GM19452 (cell line): ENCODE measurements around the gene FAM50A.

ENCODE experiments used
- ATAC-seq: cut with Tn5 transposase; IDR thresholded peaks from one replicate; pipeline ENCODE4 v1.9.1; 2021; ENCODE audit not compliant: unreplicated experiment

FAM50A gene

DNA sequence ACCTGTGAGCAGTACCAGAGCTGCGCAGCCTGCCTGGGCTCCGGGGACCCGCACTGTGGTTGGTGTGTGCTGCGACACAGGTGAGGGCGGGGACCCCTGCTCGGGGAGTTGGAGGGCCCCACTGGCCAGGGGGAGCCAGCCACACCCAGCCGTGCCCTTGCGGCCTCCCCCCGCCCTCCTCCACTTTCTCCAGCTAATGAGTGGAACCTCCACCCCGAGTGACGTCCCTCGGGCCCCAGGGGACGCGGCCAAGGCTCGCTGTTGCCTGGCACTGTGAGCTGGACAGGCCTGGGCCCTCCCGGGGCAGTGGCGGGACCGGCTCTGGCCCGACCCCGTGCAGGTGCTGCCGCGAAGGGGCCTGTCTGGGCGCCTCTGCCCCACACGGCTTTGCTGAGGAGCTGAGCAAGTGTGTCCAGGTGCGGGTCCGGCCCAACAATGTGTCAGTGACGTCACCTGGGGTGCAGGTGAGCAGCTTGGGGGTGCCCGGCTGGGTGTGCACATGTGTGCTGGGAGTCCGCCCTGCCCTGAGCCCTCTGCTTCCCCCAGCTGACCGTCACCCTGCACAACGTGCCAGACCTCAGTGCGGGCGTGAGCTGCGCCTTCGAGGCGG is 19.8 kb downstream of the FAM50A start:
- ATAC-seq = no peak

GRCh38 chrX:154464806-154465365 is 20.9 kb downstream of the FAM50A start:
- no peak for ATAC-seq

DNA sequence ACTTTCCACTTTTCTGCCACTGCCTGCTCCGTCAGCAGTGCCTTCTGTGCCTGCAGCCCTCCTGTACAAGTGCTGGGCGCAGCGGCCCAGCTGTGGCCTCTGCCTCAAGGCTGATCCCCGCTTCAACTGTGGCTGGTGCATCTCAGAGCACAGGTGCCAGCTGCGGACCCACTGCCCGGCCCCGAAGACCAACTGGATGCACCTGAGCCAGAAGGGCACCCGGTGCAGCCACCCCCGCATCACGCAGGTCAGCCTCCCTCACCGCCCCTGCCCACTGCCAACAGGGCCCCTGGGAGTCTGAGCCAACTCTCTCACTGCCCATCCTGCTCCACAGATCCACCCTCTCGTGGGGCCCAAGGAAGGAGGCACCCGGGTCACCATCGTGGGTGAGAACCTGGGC is 21.7 kb downstream of the FAM50A start:
- no peak for ATAC-seq

DNA sequence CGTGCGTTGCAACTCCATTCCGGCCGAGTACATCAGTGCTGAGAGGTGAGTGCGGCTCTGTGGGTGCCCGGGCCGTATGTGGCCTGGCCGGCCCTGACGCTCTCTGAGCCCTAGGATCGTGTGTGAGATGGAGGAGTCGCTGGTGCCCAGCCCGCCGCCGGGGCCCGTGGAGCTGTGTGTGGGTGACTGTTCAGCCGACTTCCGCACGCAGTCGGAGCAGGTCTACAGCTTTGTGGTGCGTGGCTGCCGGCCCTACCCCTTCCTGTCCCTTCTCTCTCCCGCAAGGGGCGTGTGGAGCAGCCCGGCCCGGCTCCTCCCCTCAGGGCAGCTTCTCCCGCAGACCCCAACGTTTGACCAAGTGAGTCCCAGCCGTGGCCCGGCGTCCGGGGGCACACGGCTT is 22.1 kb downstream of the FAM50A start:
- no peak for ATAC-seq

GRCh38 chrX:154466907-154467306 is 23.0 kb downstream of the FAM50A start:
- ATAC-seq = no peak

- no peak for ATAC-seq
These were observed 23.6 kb downstream of the FAM50A start for GRCh38 chrX:154467556-154467955.

GRCh38 chrX:154468217-154468616 is 24.3 kb downstream of the FAM50A start:
- no peak for ATAC-seq

GRCh38 chrX:154469114-154469513 is 25.2 kb downstream of the FAM50A start:
- no peak for ATAC-seq

- ATAC-seq = no peak
These were observed 25.9 kb downstream of the FAM50A start for GRCh38 chrX:154469880-154470279.

DNA sequence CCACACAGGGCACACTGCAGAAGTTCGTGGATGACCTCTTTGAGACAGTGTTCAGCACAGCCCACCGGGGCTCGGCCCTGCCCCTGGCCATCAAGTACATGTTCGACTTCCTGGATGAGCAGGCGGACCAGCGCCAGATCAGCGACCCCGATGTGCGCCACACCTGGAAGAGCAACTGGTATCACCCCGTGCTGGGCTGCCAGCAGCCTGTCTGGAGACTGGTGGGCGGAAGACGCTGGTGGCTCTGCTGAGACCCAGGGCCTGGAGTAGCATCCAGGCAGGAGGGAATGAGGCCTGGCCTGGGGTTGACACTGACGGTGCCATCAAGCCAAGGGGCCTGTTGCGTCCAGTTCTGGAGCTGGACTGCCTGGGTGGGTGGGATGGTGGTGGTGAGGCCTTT is 26.5 kb downstream of the FAM50A start:
- ATAC-seq = no peak

DNA sequence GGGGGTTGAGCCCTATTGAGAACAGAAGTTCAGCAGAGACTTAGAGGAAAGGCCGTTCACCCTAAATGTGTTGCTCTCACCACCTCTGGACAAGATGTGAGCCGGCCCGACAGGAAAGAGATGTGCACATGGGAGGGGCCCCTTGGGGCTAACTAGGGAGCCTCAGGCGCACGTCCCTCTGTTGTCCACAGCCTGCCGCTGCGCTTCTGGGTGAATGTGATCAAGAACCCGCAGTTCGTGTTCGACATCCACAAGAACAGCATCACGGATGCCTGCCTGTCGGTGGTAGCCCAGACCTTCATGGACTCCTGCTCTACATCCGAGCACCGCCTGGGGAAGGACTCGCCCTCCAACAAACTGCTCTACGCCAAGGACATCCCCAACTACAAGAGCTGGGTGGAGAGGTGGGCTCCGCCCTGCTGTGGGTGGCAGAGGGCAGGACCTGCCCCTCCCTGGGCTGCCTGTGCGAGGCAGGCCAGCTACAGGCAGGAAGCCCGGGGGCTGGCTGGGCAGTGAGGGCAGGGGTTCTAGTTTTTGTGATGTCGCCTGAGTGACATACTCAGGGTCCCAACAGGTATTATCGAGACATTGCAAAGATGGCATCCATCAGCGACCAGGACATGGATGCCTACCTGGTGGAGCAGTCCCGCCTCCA is 27.1 kb downstream of the FAM50A start:
- no peak for ATAC-seq

DNA sequence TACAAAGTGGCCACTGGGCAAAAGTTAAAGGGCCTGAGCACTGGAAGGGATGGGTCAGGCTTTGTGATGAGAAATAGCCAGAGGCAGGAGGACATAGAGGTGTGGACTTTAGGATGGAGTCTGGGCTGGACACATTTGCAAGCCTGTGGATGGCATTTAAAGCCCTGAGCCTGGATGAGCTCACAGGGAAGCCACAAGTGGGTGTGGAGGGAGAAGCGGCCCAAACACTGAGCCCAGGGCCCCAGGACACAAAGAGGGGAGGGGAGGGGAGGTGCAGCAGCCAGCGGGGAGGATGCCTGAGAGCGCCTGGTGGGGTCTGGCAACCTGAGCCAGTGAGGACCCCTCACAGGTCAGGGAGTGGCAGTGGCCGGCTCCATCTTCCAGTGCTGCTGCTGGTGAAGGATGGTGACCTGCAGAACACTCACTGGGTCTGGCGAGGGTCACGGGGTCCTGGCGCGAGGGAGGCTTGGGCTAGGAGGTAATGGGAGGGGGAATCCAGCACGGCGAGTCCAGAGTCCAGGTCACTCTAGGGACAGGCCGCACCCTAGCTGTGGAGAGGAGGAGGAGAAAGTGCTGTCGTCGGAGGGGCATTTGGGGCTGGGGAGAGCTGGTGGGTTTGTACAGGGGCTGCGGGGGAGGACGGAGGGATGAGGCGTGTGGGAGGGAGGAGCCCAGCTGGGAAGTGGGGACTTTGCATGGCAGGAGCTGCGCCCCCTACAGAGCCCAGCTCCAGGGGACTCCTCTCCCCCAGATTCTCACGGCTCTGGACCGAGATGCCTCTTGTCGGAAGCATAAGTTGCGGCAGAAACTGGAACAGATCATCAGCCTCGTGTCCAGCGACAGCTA is 28.1 kb downstream of the FAM50A start:
- ATAC-seq = no peak

- ATAC-seq = no peak
These were observed 29.0 kb downstream of the FAM50A start for GRCh38 chrX:154472685-154473632.

DNA sequence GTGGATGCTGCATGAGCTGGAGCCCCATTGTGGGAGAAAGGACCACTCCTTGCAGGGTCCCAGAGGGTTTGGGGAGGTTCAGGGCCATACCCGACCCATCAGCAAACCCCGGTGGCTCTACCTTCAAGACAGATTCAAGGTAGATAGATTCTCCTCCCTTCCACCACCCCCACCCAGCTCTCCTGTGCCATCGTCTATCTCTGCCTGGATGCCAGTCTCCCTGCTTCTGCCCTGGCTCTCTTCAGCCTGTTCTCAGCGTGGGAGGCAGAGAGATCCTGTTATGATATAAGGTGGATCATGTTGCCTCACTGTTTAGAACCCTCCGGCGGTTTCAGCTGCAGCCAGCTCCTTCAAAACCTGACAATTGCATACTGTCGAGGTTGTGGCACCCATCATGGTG is 29.7 kb downstream of the FAM50A start:
- ATAC-seq = no peak

DNA sequence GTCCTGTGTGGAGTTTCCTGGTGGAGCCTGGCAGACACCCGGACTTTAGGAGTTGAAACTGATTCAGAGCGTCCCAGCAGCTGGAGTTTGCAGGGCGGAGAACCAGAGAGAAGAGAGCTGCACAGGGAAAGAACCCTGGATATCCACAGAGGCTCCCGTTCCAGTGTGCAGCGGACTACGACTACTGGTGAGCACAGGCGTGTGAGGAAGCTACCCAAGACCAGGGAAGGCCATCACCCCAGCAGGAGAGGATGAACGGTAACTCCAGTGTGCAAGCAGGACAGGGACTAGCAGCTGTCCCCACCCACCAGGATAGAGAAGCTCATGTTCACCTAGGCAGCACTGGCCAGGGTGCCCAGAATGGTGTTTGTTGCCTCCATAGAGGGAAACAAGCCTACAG is 32.9 kb downstream of the FAM50A start:
- ATAC-seq = no peak

- no peak for ATAC-seq
These were observed 34.0 kb downstream of the FAM50A start for GRCh38 chrX:154477891-154478477.

- peak; percentile 82 for ATAC-seq
These were observed 35.0 kb downstream of the FAM50A start, which contains the start of gene LAGE3 for GRCh38 chrX:154478728-154479622. Gene LAGE3, minus strand, starts transcription at chrX:154479281. Its CDS starts 366 bp downstream, at chrX:154478915.

- no peak for ATAC-seq
These were observed 37.3 kb downstream of the FAM50A start for GRCh38 chrX:154481195-154481594.

GRCh38 chrX:154481911-154482601 is 38.1 kb downstream of the FAM50A start:
- ATAC-seq = no peak
